ENCODE measurements around the gene TMEM120B.
"Not testable (repeated sequence)": the region's sequence is repeated elsewhere in the genome, so short reads cannot be mapped to it uniquely, and the experiment has no call there.

Gene TMEM120B

DNA sequence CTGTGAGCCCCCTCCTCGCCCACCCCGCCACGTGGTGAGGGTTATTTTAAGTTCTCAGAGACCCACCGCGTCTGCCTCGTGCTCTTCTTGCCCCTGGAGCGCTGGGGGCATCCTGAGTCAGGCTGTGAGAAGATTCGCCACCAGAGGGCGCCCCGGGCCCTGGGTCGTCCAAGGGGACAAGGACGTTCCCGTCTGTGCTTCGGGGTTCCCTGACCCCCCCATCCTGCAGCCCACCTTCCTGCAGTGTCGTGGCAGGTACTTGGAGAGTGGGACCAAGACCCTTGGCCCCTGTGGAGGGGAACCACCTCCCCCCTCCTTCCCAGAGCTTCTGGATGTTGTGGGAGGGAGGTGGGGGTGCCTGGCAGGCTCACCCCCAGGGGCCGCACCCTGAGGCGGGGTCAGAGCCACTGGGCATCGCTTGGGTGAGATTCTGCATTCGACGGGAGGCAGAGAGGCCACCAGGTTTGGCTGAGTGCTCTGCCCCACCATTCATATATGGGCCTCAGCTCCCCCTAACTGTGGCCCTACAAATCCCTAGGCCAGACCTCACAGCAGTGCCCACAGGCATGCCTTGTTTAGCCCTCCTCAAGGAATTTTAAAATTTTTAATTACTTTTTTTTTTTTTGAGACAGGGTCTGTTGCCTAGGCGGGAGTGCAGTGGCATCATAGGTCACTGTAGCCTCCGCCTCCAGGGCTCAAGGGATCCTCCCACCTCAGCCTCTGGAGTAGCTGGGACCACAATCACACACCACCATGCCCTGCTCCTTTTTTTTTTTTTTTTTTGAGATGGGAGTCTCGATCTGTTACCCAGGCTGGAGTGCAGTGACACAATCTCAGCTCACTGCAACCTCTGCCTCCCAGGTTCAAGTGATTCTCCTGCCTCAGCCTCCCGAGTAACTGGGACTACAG is 63.9 kb downstream of the TMEM120B start:
- no peak for DNase-seq

DNA sequence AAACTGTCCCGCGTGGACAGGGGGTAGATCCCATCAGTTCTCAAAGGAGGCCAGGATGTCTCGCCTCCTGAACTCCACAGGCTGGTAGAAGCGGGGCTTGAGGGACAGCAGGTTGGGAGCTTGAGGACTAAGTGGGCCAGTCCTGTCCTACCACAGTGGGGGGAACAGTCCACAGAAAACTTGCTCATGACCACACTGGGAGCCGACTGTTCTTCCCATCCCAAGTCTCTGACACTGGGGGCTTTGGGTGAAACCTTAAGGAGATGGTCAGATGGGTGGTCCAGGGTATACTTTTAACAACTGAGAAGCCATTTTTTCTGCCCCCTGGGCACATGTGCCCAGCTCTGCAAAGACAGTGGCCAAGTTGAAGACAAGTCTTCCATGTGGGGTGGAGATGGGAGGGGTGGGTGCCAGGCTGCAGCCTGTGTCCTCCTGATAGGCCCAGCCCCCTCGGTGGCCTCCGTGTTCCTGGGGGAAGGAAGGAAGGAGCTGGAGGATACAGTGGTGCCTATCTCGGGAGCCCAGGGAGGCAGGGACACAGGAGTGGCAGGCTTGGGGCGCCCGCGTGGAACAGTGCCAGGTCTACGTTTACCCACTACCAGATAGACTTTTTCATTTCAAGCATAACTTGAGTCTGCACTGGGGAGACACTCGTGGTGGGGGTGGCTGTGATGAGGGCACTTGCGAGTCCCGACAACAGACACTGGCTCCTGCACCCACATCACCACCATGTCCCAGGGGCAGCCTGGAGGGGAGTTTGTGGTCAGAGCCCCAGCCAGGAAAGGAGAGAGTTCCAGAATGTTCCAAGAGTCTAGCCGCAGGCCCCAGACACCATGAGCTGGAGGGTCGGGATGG is 66.2 kb downstream of the TMEM120B start:
- no peak for DNase-seq

DNA sequence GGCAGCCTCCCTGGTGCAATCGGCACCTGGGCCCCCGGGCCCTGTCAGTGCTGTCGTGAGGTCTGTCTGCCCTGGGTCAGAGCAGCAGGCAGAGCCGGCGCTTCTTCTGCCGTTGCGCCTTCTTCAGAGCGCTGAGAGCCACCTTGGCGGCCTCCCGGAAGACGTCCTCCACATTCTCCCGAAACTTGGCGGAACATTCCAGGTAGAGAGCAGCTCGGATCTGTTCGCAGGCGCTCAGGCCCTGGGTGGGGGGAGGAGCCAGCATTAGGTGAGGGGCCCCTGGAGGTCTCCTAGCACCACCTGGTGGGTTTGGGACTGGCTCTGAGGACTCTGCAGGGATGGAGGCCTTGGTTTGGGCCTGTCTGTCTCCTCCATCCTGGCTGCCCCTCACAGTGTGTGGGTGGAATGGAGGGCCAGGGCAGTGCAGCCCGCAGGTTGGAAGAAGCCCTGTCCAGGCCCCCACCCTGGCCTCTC is 66.9 kb downstream of the TMEM120B start:
- no peak for DNase-seq

DNA sequence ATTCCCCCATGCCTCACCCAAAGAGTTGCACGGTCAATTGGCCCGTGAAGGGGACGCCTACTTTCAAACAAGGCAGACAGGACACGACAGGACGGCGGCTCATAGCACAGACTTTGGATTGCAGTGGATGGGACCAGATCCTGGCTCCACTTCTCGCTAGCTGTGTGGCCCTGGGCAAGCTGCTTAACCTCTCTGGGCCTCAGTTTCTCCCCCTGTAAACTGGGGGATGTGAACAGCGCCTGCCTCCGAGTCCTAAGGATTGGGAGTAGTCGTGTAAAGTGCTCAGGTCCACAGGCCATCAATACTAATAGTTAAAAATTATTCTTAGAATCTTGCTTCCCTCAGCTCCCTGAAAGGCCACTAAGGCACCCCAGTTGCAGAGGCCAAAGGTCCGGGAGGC is 67.9 kb downstream of the TMEM120B start:
- no peak for DNase-seq

DNA sequence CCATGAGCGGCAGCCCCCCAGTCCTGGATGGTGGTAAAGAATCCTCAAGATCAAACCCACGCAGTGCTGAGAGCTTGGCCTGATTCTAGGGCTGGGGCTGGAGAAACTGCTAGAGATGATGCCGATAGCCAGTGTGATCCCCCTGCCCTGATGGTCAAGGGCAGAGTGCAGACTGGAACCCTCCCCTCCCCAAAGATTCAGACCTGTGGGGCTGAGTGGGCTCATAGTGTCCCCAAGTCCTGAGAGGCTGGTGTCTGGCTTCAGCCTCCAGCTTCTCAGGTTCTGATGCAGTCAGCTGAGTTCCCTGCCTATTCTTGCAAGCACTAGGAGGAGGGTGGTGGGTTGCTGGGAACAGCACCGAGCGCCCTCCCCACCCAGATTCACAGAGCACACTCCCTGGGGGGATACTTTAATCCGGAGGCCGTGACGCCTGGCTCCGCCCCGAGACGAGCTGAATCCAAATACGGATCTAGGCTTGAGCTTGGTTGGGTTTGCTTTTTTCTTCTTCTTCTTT is 69.0 kb downstream of the TMEM120B start:
- DNase-seq, result no peak

DNA sequence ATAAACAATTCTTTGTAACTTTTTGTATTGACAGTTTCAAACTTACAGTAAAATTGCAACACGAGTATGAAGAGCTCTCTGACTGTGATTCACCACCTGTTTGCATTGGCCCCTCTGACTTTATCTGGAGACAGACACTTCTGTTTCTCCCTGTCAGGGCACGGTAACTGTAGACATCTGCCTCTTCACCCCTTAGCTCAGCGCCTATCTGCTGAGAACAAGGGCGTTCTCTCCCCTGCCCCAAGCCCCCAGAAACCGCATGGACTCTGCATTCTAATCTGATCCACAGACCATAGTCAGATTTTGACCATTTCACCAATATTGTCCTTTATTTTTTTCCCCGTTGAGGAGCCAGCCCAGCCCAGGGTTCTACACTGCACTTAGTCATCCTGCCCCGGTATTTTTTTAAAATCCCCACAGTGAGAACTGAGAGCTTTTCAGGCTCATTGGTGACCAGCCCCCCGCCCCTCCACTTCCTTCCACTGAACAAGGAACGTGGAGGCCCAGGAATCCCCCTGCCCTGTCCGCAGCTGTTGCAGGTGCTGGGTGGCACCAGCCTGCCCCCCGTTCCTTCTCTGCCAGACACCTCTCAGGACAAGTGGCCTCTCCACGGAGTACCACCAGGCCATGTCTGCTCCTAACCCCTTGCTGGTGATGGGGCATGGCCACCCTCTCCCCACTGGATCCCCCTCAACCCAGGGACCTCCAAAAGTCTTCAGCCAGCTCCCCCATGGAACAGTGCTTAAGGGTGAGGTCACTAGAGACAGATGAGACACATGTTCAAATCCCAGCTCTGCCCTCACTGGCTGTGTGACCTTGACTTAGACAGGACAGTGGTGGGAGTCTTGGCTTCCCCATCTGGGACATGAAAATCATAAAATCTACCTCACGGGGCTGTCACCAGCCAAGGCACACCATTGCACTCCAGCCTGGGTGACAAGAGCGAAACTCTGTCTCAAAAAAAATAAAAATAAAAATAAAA is 69.7 kb downstream of the TMEM120B start:
- no peak for DNase-seq

DNA sequence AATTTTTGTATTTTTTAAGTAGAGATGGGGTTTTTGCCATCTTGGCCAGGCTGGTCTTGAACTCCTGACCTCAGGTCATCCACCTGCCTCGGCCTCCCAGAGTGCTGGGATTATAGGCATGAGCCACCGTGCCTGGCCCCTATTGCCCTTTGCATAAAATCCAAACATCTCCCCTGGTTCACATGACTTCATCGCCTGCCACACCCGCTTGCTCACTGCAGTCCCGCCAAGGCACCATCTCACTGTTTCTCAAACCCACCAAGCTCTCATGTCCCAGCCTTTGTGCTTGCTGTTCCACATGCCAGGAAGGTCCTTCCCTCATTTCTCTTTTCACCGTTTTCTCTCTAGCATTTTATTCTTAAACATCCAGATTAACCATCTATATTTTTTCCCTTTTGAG is 71.2 kb downstream of the TMEM120B start:
- DNase-seq, result no peak

DNA sequence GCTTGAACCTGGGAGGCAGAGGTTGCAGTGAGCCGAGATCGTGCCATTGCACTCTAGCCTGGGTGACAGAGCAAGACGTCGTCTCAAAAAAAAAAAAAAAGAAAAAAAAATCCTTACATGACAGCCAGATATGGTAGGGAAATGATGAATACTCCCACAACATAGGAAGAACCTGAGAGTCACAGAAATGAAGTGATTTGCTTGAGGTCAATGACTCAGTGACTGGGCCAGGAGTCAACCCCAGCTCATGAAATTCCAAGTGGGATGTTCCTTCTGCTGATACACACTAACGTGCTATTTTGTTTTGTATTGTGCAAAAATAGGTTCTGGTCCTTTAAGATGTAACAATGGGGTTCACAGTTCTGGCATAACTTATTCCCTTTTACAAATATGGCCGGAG is 71.9 kb downstream of the TMEM120B start:
- no peak for DNase-seq

DNA sequence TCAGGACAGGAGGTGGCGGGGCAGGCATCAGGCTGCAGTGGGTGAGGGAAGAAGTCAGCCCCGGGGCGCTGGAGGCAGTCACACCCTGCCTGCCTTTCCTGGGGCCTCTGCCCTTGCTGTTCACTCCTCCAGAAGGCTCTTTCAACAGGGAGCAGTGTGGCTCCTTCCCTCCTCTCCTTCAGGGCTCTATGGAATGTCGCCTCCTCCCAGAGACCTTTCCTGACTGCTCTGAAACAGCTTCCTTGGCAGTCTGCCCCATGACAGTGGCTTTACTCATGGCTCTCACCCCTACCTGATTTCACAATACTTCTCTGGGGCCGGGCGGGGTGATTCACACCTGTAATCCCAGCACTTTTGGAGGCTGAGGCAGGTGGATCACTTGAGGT is 73.9 kb downstream of the TMEM120B start:
- no peak for DNase-seq

DNA sequence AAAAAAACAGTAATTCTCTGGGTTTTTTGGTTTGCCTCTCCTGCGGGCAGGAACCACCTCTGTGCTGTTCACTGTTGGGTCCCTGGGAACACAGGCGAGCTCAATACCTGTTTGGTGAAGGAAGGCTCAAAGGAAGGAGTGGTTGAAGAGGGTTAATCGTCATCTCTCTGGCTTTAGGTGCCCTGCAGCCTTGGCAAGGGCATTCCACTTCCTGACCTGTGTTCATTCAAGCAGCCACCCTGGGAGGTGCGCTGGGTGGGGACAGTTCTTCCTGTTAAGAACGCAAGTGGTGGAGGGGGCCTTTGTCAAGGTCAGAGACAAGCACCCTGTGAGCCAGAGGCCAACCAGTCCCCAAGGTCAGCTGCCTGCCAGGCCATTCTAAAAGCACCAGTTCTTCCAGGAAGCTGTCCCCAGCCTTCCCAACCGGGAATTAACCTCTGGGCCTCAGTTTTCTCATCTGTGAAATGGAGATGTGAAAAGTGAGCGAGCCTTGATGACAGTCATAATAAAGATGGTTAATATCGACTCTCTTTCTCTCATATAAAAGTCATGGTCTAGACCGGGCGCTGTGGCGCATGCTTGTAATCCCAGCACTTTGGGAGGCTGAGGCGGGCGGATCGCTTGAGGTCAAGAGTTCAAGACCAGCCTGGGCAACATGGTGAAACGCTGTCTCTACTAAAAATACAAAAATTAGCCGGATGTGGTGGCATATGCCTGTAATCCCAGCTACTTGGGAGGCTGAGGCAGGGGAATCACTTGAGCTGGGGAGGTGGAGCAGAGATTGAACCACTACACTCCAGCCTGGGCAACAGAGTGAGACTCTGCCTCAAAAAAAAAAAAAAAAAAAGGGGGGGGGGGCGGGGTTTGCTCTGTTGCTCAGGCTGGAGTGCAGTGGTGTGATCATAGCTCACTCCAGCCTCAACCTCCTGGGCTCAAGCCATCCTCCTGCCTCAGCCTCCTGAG is 74.8 kb downstream of the TMEM120B start:
- no peak for DNase-seq

DNA sequence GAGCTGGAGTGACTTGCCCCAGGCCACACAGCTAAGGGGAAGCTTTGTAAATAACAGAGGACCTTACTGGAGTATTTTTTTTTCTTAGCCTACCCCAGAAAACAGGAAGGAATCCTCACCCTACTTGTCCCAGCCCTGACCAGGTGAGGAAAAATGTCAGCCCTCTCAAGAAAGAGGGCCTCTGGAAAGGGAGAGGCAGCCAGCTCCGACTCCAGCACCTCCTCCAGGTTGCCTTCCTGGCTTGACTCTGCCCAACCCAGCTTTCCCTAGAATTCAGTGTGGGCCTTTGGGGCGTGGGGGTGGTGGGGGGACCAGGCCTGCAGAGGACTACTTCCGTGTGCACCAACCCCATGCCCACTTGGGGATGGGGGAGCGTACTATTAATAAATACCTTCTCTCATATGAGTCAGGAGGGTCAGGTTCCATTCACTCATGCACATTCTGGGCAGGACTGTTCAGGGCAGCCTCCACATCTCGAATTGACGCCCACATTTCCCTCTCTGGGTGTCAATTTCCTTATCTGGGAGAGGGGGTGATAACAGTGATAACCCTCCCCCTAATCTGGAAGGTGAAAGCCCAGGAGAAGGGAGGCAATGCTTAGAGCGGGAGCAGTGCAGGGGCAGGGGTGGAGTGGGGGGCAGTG is 75.7 kb downstream of the TMEM120B start:
- no peak for DNase-seq

DNA sequence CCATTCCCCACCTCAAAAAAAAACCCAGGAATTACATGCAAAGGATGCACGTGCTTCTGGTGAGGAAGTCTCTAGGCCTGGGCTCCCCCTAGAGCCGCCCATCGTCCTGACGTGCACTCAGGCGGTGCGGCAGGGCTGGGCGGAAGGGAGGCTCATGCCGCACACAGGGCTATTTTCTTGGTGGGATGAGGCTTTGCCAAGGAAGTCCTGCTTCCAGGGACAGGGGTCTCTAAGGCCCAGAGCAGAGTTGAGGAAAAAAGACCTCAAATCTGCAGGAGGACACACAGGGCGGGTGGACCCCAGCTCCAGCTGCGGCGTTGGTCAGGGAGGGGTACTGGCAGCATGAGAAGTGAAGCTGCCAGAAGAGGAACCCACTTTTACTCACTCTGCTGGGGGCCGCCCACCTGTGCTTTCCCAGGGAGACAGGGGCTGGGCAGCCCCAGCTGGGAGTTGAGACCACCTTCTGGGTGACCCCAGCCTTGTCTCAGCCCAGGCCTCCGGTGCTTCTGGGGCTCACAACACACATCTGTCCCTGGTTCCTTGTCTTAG is 76.8 kb downstream of the TMEM120B start:
- DNase-seq, result no peak

DNA sequence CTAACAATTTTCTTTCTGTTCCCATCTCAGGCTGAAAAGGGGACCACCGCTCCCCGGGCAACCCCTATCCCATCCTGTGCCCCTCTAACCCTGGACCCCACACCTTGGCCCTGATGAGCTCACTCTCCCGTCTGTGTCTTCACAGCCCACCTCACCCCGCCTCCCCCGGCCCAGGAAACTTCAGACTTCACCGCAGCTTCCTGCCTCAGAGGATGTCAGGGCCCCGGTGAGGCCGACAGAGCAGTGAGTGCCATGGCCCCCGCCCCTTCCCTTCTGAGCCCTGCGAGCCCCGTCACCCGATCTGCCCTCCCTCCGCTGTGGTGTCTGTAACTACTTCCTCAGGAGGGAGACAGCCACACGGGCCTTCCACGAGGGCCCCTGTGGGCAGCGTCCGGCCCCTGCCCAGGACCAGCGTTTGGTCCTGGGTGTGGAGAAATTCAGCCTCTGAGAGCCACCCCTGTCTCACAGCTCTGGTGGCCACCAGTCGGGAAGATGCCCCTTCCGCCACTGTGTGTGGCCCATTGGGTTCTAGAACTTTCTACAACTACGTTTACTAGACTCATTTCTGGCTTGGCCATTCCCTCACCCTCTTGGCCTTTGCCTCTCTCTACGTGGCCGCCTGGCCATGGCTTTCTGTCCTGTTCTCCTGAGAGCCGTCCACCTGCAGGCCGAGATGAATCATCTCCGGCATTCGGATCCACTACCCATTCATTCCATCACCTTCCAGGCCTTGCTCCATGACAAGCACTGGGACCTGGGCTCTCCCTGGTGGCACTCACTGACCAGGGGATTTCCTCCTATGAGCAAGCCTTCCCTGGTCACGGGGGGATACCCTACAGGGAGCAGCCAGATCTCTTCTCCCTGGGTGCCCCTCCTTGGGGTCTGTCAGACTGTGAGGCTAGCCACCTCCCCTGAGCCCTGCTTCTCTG is 77.5 kb downstream of the TMEM120B start:
- no peak for DNase-seq

DNA sequence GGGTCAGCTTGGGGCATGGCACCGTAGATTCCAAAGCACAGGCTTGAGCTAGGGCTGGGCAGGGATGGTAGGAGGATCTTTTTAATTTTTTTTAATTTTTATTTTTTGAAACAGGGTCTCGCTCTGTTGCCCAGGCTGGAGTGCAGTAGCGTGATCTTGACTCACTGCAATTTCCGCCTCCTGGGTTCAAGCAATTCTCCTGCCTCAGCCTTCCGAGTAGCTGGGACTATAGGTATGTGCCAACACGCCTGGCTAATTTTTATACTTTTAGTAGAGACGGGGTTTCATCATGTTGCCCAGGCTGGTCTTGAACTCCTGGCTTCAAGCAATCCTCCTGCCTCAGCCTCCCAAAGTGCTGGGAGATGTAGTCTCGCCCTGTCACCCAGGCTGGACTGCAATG is 78.2 kb downstream of the TMEM120B start:
- not testable (repeated sequence) for DNase-seq

DNA sequence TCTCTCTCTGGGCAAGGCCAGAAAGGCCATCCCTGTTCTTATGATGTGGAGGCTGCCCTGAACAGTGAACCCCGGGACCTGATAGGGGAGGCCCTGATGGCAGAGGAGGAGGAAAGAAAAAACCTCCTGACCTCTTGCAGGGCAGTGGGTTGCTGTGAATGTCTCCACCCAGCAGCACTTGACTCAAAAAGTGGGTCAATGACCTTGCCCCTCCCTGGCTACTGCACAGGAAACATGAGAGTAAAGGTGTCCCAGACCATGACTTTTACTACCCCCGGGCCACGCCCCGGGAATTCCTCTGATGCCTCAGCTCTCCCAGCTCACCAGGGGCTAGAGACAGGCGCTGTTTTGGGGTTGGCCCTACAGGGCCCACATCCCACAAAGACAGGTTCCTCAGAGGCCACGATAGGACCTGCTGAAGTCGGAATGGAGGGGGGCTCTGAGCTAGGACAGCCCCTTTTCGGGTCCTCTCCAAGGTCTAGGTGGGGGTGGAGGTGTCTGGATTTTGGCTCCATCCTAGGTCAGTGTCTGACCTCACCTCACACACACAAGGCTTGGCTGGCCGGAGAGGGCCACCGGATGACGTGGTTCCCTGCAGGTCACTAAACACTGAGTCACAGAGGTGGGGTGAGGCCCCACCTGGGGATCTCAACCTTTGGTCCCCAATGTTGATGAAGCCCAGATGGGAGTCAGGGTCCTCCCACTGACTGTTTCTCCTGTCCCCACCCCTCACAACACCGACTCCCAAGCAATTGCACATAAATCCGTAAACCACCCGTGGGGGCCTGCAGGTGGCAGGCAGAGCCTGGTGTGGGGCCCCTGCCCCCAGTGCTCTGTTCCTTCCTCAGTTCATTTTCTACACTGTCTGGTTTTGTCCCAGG is 79.4 kb downstream of the TMEM120B start:
- no peak for DNase-seq

DNA sequence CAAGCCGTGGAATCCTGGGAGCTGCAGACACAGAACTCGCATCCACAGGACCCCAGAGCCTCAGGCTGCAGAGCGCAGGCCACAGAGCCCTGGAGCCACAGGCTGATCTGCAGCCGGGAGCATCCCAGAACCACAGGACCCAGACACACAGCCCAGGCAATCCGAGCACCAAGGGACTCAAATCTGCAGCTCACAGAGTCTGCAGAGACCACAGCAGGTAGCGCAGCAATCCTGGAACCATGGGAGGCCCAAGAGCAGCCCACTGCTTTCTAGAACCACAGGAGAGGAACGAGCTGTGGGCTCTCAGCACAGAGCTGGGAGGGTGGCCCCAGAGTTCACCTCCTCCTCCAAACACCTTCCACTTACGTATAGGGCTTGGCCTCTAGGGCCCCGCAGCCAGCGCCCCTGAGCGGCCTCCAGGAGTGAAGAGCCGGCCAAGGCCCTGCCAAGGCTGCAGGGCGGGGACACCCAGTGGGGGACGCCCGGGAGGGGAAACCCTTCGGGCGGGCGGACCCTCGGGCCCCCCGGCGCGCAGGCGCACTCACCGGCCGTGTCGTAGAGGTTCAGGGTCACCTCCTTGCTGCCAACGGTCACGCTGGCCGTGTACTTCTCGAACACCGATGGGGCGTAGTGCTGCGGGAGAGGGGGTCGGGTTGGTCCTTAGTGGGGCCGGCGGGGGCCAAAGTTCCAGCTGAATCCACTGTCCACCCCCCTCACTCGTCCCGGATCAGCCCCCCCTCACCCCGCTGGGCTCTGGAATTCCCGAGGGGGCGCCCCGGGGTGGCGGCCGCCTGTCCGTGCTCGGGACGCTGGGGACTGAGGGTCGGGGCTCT is 80.3 kb downstream of the TMEM120B start:
- DNase-seq, result no peak

DNA sequence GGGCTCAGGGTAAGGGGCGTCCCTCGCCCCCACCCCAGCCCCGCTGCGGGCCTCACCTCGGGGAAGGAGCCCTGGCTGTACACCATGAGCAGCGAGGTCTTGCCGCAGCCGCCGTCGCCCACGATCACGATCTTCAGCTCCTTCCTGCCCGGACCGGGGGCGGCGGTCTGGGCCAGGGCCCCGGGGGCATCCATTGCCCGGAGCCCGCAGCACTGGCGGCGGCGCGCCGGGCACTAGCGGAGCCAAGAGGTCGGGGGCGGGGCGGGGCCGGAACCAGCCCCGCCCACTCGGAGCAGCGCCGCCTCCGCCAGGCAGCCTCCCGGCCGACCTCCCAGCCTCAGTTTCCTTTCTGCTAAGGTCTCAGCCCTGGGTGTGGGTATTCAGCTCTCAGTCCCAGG is 80.9 kb downstream of the TMEM120B start, which contains the start of gene RHOF:
Gene RHOF, minus strand, starts transcription at position 249 of the 398 bp plus-strand sequence. Its CDS starts 55 bp downstream, at position 194.
- DNase-seq, result no peak

All from NCI-H1694 (cell line).